ENCODE data around the gene ANKRD37.

GRCh38 chr4:185405296-185405999 lies 8.8 kb downstream of the ANKRD37 start:
- no peak for TF ChIP-seq EP300 (IDR thresholded peaks at IDR 0.05)
- TF ChIP-seq CTCF (IDR thresholded peaks at IDR 0.05) = no peak
- no peak for TF ChIP-seq POLR2A (IDR thresholded peaks at IDR 0.05)
- TF ChIP-seq POLR2AphosphoS5 (IDR thresholded peaks at IDR 0.05) = no peak
